HG02885 (cell line): Measurements from ENCODE around the gene GDPD5.

Experiments
- ATAC-seq: cut with Tn5 transposase; IDR thresholded peaks from one replicate; pipeline ENCODE4 v1.9.1; 2021; ENCODE audit warnings: mild to moderate bottlenecking; ENCODE audit not compliant: unreplicated experiment, poor library complexity

Gene GDPD5

DNA sequence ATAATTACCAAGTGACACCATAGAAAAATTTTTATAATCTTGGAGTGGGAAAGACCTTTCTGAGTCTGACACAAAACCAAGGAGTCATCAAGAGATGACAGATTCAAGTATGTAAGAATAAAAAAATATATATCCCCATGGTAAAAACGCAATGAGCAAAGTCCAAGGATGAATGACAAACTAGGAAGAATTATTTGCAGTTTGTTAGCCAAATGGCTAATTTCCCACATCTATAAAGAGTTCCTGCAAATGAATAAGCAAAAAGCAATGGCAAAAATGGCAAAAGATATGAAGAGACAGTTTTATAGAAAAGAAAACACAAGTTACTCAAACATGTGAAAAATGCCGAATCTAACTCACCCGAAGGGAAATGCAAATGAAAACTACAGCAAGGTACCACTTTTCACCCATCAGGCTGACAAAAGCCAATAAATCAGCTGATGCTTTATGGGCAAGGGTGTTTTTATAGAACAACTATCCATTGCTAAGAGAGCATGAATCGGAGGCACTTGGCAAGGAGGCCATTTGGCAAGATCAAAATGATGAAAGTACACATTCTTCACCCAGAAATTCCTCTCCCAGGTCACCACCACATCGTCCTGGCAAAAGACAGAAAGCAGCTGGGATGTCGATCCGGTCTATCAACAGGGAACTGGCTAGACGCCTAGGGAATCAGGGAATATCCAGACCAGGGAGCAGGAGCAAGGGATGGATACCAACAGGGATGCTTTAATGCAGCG is 71.7 kb downstream of the GDPD5 start:
- no peak for ATAC-seq

DNA sequence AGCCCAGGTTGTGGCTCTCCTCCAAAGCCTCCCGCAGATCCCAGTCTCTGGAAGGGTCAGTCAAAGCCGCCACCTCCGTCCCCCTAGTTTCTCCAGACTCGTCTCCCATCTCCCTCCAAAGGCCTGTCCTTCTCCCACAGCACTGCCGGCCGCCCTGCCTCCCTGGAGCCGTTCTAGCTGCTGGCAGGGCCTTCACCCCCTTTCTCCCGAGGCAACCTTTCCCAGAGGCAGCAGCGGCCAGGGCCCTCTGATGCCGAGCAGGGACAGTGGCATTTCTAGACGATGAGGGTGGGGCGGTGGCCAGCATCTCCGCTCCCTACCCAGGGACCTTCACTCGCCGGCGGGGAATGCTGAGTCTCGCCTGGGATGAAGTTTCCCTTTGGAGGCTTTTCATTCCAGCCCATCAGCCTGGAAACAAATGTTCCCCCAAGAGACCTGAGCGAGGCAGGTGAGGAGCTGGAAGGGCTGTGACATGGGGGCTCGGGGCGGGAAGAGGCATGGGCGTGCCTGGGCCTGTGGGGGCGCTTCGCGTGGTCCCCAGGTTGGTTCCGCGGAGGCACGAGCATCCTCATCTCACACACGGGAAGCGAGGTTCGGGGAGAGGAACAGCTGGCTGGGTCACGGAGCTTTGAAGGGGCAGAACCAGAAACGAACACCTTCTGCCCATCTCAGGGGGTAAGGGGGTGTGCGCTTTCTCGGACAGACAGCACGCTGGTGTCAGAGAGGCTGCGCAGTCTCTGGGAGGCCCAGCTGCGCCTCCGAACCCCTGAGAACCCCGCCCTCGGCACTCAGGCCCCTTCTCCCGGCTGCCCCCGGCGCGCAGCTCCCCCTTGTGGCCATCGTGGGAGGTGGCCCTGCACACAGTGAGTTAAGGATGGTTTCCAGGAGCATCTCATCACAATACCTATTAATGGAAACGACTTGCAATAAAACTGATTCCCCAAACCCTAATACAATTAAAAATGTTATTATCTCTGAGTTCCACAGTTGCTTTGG is 74.6 kb downstream of the GDPD5 start:
- ATAC-seq, result no peak

DNA sequence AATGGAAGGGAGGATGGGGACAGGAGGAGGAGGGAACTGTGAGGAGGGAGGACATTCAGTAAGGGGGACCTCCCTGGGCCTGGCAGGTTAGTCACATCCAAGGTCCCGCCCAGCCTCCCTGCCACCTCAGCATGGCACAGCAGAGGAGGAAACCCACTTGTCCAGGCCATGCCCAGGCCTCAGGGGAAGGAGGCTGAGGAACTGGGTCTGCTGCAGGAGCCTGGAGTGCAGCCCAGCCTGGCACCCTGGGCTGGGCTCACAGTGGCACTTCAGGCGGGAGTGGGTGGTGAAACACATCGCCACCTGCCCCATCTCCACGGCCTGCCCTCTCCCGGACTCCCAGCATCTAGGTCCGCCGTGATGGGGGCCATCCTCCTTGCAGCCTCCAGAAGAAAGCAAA is 75.5 kb downstream of the GDPD5 start:
- ATAC-seq, result no peak

DNA sequence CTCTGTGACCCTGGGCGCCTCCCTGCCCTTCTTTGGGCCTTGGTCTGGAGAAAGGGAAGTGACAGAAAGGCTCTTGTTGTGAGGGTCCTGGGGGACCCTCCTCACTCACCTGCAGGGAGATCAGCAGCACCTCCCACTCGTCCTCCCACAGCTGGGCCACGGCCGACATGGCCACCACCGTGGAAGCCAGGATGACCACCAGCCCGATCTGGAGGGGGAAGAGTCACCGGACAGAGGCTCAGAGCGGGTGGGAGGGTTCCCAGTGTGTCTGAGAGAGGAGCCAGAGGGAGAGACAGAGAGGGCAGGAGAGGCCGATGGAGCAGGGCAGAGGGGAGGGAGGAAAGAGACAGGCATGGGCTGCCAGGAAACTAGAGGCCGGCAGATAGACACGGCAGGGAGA is 76.0 kb downstream of the GDPD5 start:
- ATAC-seq, result no peak

DNA sequence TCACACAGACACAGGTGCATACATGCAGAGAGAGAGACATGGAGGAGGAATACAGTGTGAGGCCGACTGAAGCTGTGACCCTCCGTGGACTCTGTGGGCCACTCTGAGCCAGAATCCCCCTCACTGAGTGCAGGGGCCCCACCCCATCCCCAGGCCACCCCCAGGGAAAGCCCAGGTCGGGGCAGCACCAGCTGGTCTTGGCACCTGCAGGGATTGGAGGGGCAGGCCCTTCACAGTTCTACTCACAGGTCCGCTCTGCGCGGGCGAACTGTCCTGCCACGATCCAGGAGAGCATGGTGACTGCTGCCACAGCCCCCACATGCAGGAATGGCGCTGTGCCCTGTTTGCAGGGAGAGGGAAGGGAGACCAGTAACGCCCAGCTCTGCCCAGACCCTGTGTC is 76.5 kb downstream of the GDPD5 start:
- ATAC-seq, result no peak

DNA sequence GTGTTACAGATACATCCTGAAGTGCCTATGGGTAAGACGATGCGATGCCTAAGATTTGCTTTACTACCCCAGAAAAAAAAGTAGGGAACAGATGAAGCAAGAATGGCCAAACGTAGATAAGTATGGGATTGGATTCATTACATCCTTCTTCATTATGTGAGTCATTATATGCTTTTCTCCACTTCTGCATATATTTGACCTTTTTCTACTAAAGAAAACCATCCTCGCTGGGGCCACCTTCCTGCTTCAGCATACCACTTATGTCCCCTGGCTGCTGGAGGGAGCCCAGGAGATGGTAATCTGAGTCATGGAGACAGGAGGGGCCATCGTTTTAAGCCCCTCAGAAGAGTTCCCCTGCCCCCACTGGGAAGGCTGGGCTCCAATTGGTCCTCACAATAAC is 78.3 kb downstream of the GDPD5 start:
- ATAC-seq, result no peak

DNA sequence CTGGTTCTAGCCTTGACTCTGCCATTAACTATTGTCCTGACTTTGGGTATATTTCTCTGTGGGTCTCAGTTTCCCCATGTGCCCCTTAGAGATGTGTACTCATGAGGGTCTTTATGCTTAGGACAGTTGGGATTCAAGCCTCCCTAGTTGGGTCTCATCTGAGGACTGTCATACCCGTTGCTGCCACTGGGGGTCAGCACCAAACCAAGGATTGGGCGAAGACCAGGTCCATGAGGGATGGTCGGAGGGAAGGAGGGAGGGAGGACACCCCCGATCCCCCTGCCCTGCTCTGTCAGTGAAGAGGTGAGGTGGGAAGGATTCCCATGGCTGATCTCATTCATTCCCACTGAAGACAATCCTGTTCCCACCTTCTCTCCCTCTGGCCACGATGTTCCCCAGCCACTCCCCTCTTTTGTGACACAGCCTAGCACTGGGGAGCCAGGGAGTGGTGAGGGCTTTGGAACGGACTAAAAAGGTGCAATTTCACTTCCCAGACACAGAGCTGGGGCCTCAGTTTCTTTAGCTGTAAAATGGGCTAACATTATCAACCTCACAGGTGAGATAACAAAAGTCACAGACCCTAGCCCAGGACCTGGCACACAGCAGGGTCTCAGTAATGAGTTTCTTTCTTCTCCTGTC is 80.3 kb downstream of the GDPD5 start:
- peak; percentile 61 for ATAC-seq

DNA sequence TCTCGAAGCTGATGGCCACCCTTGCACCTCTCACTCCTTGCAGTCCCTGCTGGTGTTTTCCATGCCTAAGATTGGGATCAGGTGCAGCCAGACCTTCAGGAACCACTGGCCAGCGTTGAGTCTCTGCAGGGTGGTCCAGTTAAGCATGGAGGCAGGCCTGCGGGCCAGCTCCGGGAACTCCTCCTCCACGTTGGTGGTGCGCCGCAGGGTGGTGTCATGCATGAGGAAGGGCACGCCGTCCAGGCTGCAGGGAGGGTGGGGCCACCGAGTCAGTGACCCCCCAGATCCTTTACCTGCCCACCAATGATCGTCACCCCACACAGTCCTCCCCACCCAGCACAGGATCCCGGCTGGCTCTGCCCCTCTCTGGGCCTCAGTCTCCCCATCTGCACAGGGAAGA is 82.7 kb downstream of the GDPD5 start:
- no peak for ATAC-seq

DNA sequence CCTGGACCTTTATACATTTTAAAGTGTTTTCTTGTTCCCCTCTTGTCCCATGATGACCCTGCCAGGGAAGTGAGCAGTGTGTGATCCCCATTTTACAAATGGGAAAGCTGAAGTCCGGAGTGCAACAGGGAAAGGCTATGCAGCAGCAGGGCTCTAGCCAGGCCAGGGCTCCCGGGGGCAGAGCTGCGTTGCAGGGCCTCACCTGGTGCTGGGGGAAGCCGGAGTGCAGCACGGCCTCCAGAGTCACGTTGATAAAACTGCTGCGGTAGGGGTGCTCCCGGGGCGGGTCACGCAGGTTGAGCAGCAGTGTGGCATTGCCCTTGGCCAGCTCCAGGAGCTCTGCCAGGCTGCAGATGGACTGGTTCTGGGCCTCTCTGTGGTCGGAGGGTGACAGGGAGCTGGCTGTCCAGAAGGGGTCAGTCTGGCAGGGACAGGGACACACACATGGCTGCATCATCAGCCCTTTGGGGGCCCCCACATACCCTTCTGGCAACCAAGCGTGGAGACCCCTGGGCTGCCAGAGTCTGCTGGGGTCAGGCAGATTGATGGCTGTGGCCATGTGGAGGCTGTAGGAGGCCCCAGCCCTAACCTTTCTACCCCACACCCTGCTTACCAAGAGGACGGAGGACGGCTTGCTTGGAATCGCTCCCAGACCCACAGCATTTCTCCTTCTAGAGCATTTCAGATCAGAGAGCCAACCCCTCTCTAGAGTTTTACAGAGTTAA is 83.4 kb downstream of the GDPD5 start:
- no peak for ATAC-seq

DNA sequence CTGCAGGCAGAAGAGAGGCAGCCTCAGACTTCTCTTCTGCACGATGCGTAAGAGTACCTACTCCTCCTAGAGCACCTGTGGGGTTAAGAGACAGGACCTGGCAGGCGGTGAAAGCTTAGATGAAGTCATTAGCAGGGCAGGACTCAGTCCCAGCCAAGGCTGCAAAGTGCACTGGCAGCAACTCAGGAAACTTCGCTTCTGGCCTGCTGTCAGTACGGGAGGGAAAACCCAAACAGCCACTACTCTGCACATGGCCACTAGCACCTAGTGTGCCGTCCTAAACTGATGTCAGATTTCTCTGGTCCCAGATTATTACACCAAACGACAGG is 84.0 kb downstream of the GDPD5 start:
- no peak for ATAC-seq

DNA sequence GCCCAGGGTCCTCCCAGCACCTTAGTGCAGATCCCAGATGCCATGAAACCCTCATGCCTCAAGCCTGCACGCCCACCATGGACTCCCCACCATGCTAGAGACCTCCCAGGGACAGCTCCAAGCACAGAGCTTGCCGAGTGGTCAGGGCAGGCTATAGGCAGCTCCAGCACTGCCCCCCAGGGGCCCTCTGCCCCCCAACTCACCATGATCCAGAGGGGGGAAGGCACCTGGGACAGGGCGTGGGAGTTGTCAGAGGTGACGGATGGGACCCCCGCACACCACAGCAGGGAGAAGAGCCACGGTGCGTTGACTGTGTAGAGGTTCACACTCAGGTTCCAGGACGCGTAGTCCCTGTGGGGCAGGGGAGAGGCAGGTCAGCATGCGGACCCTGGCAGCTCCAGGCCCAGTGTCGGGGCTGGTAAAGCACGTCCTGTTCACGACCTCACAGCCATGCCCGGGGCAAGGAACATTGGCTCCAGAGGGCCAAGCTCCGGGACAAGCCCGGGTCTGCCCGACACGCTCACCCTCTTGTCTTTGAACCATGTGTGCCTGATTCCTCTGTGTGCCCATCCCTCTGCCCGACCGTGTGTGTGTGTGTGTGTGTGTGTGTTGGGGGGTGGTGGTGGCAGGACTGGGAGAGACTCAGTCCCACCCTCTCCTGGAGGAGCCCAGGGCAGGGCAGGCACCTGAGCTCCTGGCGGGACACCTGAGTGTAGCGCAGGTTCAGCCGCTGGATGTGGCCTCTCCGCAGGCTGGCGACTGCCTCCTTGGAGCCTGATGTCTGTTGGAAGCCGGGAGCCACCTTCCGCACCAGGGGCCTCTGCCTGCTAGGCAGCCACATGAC is 84.6 kb downstream of the GDPD5 start:
- no peak for ATAC-seq

DNA sequence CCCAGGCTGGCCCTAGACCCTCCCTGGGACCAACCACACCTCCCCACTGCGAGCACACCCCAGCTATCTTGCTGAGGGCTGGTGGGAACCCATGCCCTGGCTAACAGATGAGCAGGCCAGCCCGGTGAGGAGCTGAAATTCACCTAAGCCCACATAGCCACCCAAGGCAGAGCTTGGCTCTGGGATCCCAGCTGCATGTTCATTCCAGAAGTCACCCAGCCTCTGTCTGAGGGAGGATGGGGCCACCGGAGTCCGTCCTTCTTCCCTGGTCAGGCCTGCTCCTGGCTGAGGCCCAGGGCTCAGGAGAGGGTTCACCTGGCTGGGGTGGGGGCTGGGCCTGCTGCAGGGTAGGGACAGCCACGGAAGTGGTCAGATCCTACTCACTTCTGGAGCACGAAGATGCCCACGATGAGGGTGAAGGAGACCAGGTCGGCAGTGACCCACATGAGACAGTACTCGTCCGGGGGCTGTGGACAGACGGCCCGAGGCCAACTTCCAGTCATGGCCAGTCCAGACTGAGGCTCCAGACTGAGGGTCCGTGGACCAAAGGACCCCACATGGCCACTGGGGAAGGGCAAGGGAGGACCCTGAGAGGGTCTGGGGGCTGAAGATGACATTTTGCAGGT is 86.1 kb downstream of the GDPD5 start:
- no peak for ATAC-seq

DNA sequence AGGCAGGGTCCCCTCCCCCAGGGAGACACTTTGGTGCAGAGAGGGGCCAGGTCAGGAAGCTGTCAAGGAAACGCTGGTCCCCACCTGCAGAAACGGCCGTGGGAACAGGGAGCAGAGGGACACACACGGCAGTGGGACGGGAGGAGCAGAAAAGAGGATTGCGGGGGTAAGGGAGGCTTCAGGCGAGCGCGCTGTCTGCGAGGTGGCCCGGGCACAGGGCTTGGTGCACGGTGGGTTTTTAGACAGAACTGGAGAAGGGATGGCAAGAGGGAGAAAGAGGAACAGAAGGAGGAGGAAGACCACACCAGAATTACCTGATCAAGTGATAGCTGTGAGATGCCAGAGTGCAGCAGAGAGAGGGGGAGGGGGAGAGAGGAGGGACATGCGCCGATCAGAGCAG is 86.7 kb downstream of the GDPD5 start:
- no peak for ATAC-seq

DNA sequence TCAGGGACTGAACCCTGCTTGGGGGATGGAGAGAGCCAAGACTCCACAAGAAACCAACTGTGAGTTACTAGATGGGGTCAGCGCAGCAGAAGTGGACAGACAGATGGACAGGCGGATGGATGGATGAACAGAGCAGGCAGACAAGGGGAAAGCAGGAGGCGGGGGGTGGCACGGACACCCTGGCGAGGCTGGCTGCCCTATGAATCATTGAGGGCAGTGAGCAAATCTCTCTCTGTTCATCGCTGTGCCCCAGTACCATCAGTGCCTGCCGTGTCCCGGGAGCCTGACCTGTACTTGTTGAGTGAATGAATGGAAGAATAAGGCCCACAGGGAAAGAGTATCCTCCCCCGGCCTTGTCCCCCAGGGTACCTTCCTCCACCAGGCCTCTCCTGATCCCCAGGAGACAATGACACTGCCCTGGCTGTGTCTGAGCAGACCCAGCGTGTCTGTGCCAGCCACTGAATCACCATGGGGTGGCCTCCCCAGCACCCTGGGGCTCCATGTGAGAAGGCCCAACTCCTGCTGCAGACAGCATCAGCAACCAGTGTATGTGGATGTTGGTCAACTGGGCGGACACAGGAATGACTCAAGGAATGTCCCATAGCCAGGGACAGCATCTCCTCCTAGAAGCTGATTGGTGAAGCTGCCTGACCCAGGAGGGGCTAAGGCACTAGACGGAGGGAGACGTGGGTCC is 87.6 kb downstream of the GDPD5 start:
- ATAC-seq, result no peak

DNA sequence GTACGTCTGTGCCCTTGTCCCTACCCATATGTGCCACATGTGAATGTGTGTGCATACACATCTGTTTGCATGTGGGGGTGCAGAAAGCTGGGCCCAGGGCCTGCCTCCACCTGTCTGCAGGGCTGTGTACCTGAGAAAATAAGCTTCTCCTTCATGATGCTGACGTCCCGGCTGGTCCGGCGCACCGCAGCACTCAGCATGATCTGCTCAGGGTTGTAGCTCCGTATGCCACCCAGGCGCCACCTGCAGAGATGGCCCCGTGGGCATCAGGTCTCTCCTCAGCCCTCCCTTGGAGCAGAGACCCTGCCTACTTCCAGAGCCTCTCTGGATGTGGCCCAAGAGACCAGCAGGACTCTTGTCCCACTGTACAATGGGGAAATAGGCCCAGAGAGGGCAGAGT is 88.9 kb downstream of the GDPD5 start:
- ATAC-seq, result no peak

DNA sequence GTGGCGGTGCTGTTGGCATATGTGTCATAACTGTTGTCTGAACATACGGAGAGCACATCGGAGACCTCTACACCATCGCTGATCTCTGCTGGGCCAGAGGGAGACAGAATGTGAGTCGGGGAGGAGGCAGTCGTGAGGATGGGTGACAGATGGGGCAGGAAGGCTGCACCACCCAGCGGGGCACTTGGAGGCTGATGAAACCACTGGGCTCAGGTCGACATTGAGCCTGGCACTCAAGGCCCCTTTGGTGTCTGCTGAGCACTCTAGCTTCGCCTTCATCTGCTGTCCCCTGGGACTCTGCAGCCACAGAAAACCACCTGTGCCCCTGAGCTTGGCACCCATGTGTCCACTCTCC is 90.2 kb downstream of the GDPD5 start:
- no peak for ATAC-seq

DNA sequence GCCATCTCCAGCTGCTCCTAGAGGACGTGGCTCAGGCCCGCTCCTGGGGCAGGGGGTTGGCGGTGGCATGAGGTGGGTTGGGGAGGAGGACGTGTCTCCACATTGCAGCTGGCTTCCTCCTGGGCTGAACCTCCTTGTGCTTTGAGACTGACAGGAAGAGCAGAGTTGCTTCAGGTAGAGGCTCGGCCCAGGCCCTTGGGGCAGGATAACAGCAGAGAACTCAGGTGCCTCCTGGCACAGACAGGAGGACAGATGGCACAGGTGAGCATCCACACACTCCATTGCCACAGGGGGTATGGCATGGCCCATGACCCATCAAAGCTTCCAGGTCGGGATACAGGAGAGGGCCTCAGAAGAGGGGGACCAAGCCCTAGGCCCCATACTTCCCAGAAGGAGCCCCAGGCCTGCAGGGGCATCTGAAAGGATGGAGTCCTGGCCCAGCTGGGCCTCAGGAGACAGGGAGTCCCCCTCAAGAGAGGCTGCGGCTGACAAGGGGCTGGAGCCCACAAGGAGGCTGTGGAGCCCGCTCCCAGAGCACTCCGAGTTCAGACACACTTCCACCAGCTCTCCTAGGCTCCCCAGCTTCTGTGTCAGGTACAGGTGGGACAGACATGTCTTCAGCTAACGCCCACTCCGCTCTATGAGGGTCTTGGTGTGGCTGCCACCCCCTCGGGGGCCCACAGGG is 90.7 kb downstream of the GDPD5 start:
- no peak for ATAC-seq

DNA sequence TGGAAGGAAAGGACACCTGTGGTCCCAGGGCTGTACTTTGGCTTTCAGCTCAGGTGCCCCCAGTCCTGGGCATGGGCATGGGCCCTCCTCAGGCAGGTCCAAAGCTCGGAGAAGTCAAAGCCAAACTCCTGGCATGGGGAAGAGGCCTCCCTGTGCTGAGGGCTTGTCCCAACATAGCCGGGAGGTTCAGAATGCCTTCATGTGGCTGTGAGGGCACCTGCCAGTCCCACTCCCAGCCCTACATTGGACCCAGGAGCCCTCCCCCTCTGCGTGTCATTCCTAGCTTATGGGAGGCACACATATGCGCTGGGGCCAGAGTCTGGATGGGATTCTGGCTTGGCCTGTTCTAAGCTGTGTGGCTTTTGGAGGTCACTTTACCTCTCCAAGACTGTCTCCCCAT is 91.7 kb downstream of the GDPD5 start:
- ATAC-seq, result no peak
